ENCODE data around the gene HRCT1.

- no peak for TF ChIP-seq POLR2A (IDR thresholded peaks at IDR 0.05)
- no peak for TF ChIP-seq EP300 (IDR thresholded peaks at IDR 0.05)
Measured at GRCh38 chr9:35870351-35870923, 35.6 kb upstream of the HRCT1 start, which contains the start of gene OR13J1.

All from ovary (tissue), 1 donor.